HL-60 (cell line): ENCODE results near the gene LSAMP.

Source experiments
- DNase-seq, 2 experiments: peaks; one replicate each; pipeline ENCODE4 v3.0.0-alpha.2; 2010 to 2020; ENCODE audit warnings: low read depth in 1 of 2, low spot score in 1 of 2
- H3K27ac ChIP-seq: fragments of 250-450 bp; sonication (Bioruptor Pico); replicated peaks from 2 replicates; pipeline ENCODE4 v1.5.1; 2020; ENCODE audit warnings: mild to moderate bottlenecking, moderate library complexity
- H3K27me3 ChIP-seq: fragments of 250-450 bp; sonication (Bioruptor Pico); 2 replicates; pipeline ENCODE4 v1.5.1; 2021; ENCODE audit warnings: mild to moderate bottlenecking, moderate library complexity; ENCODE audit not compliant: insufficient read depth, poor library complexity, severe bottlenecking
- H3K4me3 ChIP-seq: replicated peaks from 2 replicates; pipeline ENCODE4 v1.5.1; 2011; ENCODE audit warnings: mild to moderate bottlenecking, control low read depth, low read length; ENCODE audit not compliant: insufficient read depth
- CTCF ChIP-seq: IDR thresholded peaks from one replicate; pipeline ENCODE4 v1.5.1; 2011; ENCODE audit warnings: low read length, control low read depth, inconsistent platforms; ENCODE audit not compliant: insufficient read depth
- GABPA ChIP-seq: IDR thresholded peaks from 2 replicates; pipeline ENCODE4 v1.6.1; 2012; ENCODE audit warnings: low read depth
- POLR2AphosphoS5 ChIP-seq: IDR thresholded peaks from 2 replicates; pipeline ENCODE4 v1.6.1; 2012; ENCODE audit warnings: low read depth
- REST ChIP-seq: IDR thresholded peaks from 2 replicates; pipeline ENCODE4 v1.6.1; 2012; ENCODE audit warnings: low read depth; ENCODE audit not compliant: insufficient replicate concordance
- SPI1 ChIP-seq: IDR thresholded peaks from 2 replicates; pipeline ENCODE4 v1.6.1; 2012; ENCODE audit warnings: low read depth, mild to moderate bottlenecking, borderline replicate concordance

The LSAMP gene

GRCh38 chr3:116067326-116067725 is 378.0 kb downstream of the LSAMP start:
- TF ChIP-seq POLR2AphosphoS5, result no peak
- TF ChIP-seq REST, result no peak
- TF ChIP-seq SPI1, result no peak
- no peak for TF ChIP-seq GABPA
- no peak for TF ChIP-seq CTCF
- Histone ChIP-seq H3K27me3 (no peaks in the 10 kb centered on the region), H3K4me3 (no peak overlapping the region), H3K27ac (no peak overlapping the region)
- no peak for DNase-seq

- TF ChIP-seq CTCF, result no peak
- no peak for TF ChIP-seq REST
- TF ChIP-seq SPI1, result no peak
- no peak for TF ChIP-seq GABPA
- DNase-seq, result no peak
- H3K4me3 ChIP-seq, result no peak overlapping the region
- H3K27me3 ChIP-seq, result no peaks in the 10 kb centered on the region
- H3K27ac ChIP-seq, result no peak overlapping the region
Observed at GRCh38 chr3:116065501-116065900, 379.8 kb downstream of the LSAMP start.

GRCh38 chr3:116064646-116065045 is 380.6 kb downstream of the LSAMP start:
- Histone ChIP-seq H3K27me3 (no peaks in the 10 kb centered on the region), H3K4me3 (no peak overlapping the region), H3K27ac (no peak overlapping the region)
- no peak for DNase-seq
- TF ChIP-seq CTCF (no peak), SPI1 (no peak), REST (no peak), GABPA (no peak), POLR2AphosphoS5 (no peak)
